GM10266 (cell line): ENCODE results near the gene CFAP43.

ENCODE experiments used
- DNase-seq: peaks from one replicate; pipeline ENCODE4 v3.0.0; 2012; ENCODE audit errors: extremely low spot score
- CTCF ChIP-seq: IDR thresholded peaks from 2 replicates; pipeline ENCODE4 v1.5.1; 2012; ENCODE audit warnings: mild to moderate bottlenecking, low read depth; ENCODE audit not compliant: control insufficient read depth, insufficient read depth; ENCODE audit errors: missing control alignments

The CFAP43 gene

GRCh38 chr10:104216631-104217030, 15.5 kb downstream of the CFAP43 start:
- DNase-seq: no peak
- no peak for TF ChIP-seq CTCF

GRCh38 chr10:104209575-104210198, 22.5 kb downstream of the CFAP43 start:
- TF ChIP-seq CTCF: peak; percentile 46
- DNase-seq: peak; percentile 28

- TF ChIP-seq CTCF: no peak
- no peak for DNase-seq
Observed at GRCh38 chr10:104208730-104209129, 23.4 kb downstream of the CFAP43 start.

- no peak for TF ChIP-seq CTCF
- no peak for DNase-seq
Observed at GRCh38 chr10:104202231-104202630, 29.9 kb downstream of the CFAP43 start.

GRCh38 chr10:104201636-104202035, 30.5 kb downstream of the CFAP43 start:
- DNase-seq: no peak
- no peak for TF ChIP-seq CTCF

- TF ChIP-seq CTCF: no peak
- DNase-seq: no peak
Observed at GRCh38 chr10:104199567-104199966, 32.6 kb downstream of the CFAP43 start.

GRCh38 chr10:104197364-104197763, 34.8 kb downstream of the CFAP43 start:
- DNase-seq: no peak
- no peak for TF ChIP-seq CTCF
